Adrenal gland (tissue), 5 donors: ENCODE results near the gene LBHD1.
A peak's percentile ranks its signal among the peaks of the same experiment; 100 is the strongest.

Source experiments
- CTCF ChIP-seq, 6 experiments: fragments of 450-650 bp in 4 of 6; fragments of 200-600 bp in 2 of 6; sonication (generic) in 1 of 6; IDR thresholded peaks; 1 replicate in 5 of 6; 2 replicates in 1 of 6; pipeline versions ENCODE4 v1.5.1 to v1.8.0; 2016 to 2021; ENCODE audit warnings: antibody characterized with exemption in 6 of 6, mild to moderate bottlenecking in 2 of 6, moderate library complexity in 1 of 6
- POLR2A ChIP-seq, 2 donors: fragments of 450-650 bp; IDR thresholded peaks; one replicate each; pipeline ENCODE4 v1.6.1; 2017; ENCODE audit warnings: antibody characterized with exemption in 2 of 2, mild to moderate bottlenecking in 2 of 2, moderate library complexity in 1 of 2
- donor health status: DM: no; HTN: no; CAD: no.

- TF ChIP-seq CTCF (IDR thresholded peaks at IDR 0.05) (no peak), POLR2A (IDR thresholded peaks at IDR 0.05) (peak; percentile 66 to 75)
Measured at GRCh38 chr11:62705880-62706849, 34.1 kb upstream of the LBHD1 start.
